ENCODE data around the gene PKP1.

Gene PKP1

GRCh38 chr1:201349092-201349491 is 65.8 kb downstream of the PKP1 start:
- peak in 18 of 56 donors; percentile 7 to 64 (median 22) for DNase-seq

GRCh38 chr1:201350361-201350725 is 67.0 kb downstream of the PKP1 start:
- no peak for DNase-seq

- no peak for DNase-seq
Observed at GRCh38 chr1:201350884-201351283, 67.6 kb downstream of the PKP1 start.

- no peak for DNase-seq
Observed at GRCh38 chr1:201351617-201352016, 68.3 kb downstream of the PKP1 start.

- DNase-seq, result no peak
Observed at GRCh38 chr1:201353186-201353940, 70.1 kb downstream of the PKP1 start.

GRCh38 chr1:201354151-201354900 is 71.0 kb downstream of the PKP1 start:
- DNase-seq, result no peak

GRCh38 chr1:201354901-201355295 is 71.6 kb downstream of the PKP1 start:
- no peak for DNase-seq

GRCh38 chr1:201355471-201355870 is 72.2 kb downstream of the PKP1 start:
- no peak for DNase-seq

GRCh38 chr1:201356236-201356635 is 72.9 kb downstream of the PKP1 start:
- no peak for DNase-seq

- DNase-seq, result no peak
Observed at GRCh38 chr1:201356701-201357100, 73.4 kb downstream of the PKP1 start.

- DNase-seq, result no peak
Observed at GRCh38 chr1:201357211-201357610, 73.9 kb downstream of the PKP1 start.

GRCh38 chr1:201357636-201358348 is 74.5 kb downstream of the PKP1 start:
- no peak for DNase-seq

- DNase-seq, result no peak
Observed at GRCh38 chr1:201358596-201358995, 75.3 kb downstream of the PKP1 start.

- no peak for DNase-seq
Observed at GRCh38 chr1:201359031-201359872, 75.9 kb downstream of the PKP1 start.

- DNase-seq, result no peak
Observed at GRCh38 chr1:201359873-201360210, 76.5 kb downstream of the PKP1 start.

GRCh38 chr1:201360486-201360885 is 77.2 kb downstream of the PKP1 start:
- no peak for DNase-seq

GRCh38 chr1:201360901-201361651 is 77.8 kb downstream of the PKP1 start:
- no peak for DNase-seq

GRCh38 chr1:201361652-201362504 is 78.6 kb downstream of the PKP1 start:
- peak in 25 of 56 donors; percentile 5 to 50 (median 16) for DNase-seq

- DNase-seq, result no peak
Observed at GRCh38 chr1:201362906-201363305, 79.6 kb downstream of the PKP1 start.

GRCh38 chr1:201363467-201363866 is 80.2 kb downstream of the PKP1 start:
- no peak for DNase-seq
